Lower leg skin (tissue), 3 donors: ENCODE measurements around the gene FGGY.

Experiments used
- CTCF ChIP-seq, 3 donors: fragments of 450-650 bp; IDR thresholded peaks; one replicate each; pipeline ENCODE4 v1.5.1; 2016; ENCODE audit warnings: antibody characterized with exemption in 3 of 3, mild to moderate bottlenecking in 3 of 3, moderate library complexity in 2 of 3
- POLR2A ChIP-seq, 2 donors: fragments of 450-650 bp; IDR thresholded peaks; one replicate each; pipeline ENCODE4 v1.6.1; 2016 to 2017; ENCODE audit warnings: antibody characterized with exemption in 2 of 2, mild to moderate bottlenecking in 1 of 2, moderate library complexity in 1 of 2

- TF ChIP-seq CTCF (IDR thresholded peaks at IDR 0.05) (no peak), POLR2A (IDR thresholded peaks at IDR 0.05) (no peak)
Measured at GRCh38 chr1:59554752-59555151, 257.9 kb downstream of the FGGY start.
